Measurements from ENCODE around the gene MYO1E.

DNA sequence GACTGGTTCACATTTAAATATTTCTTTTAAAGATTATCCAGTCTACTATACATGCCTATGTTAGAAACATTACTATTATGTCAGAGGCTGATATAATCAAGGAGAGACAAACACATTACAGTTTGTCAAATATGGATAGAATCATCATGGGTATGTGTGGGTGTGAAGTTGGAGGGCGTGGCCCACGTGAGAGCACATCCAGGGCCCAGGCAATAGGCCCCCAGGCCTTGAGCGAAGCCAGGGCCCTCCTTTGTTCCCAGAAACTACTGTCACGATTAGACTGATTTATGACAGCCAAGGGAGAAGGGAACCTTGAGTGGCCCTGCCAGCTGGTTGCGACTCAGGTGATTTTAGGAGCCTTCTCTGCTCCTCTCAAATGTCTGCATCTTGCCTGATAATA is 193.0 kb downstream of the MYO1E start:
- TF ChIP-seq POLR2A (IDR thresholded peaks at IDR 0.05; ENCODE audit: low read depth, low read length) (no peak), PAX5 (IDR thresholded peaks at IDR 0.05; ENCODE audit: insufficient read depth, low read length, severe bottlenecking) (no peak)
